Common myeloid progenitor, CD34-positive (primary cell): ENCODE results near the gene ST8SIA2.

Experiments
- CTCF ChIA-PET: fragments of 350-600 bp; sonication (Branson Sonifier 250); formaldehyde crosslinking; loops from one replicate; lab custom pipeline; 2021; ENCODE audit warnings: antibody characterized with exemption; lab: Charles Lee
- POLR2A ChIA-PET: fragments of 350-600 bp; sonication (Branson Sonifier 250); formaldehyde crosslinking; loops from one replicate; lab custom pipeline; 2021; ENCODE audit warnings: antibody characterized with exemption; lab: Charles Lee
- DNase-seq, 3 donors: peaks; one replicate each; pipeline versions ENCODE4 v3.0.0 to v3.0.0-alpha.2; 2013
- H3K27ac ChIP-seq, 2 experiments: 1 replicate in 1 of 2; 2 replicates in 1 of 2; pipeline ENCODE4 v1.7.0; 2013; ENCODE audit warnings: inconsistent platforms in 2 of 2, low read length in 2 of 2, mild to moderate bottlenecking in 2 of 2, low read depth in 1 of 2, moderate library complexity in 1 of 2; ENCODE audit not compliant: severe bottlenecking in 2 of 2, insufficient read depth in 1 of 2, poor library complexity in 1 of 2
- H3K27me3 ChIP-seq, 5 experiments: replicated peaks in 2 of 5; 1 replicate in 3 of 5; 2 replicates in 2 of 5; pipeline versions ENCODE4 v1.6.1 to v1.7.0; 2013; ENCODE audit warnings: low read length in 4 of 5, mild to moderate bottlenecking in 2 of 5, moderate library complexity in 2 of 5, inconsistent platforms in 1 of 5; ENCODE audit not compliant: insufficient read depth in 5 of 5, control insufficient read depth in 4 of 5
- H3K36me3 ChIP-seq, 4 experiments: 1 replicate in 2 of 4; 2 replicates in 2 of 4; pipeline versions ENCODE4 v1.6.1 to v1.7.0; 2013; ENCODE audit warnings: low read length in 3 of 4, control low read depth in 1 of 4, mild to moderate bottlenecking in 1 of 4; ENCODE audit not compliant: control insufficient read depth in 4 of 4, insufficient read depth in 4 of 4
- H3K4me1 ChIP-seq, 4 experiments: 1 replicate in 3 of 4; 2 replicates in 1 of 4; pipeline versions ENCODE4 v1.6.1 to v1.7.1; 2013; ENCODE audit warnings: low read length in 3 of 4, mild to moderate bottlenecking in 3 of 4, control low read depth in 1 of 4, inconsistent platforms in 1 of 4, moderate library complexity in 1 of 4; ENCODE audit not compliant: control insufficient read depth in 4 of 4, insufficient read depth in 4 of 4; ENCODE audit errors: control extremely low read depth in 1 of 4
- H3K4me3 ChIP-seq, 7 experiments: 1 replicate in 4 of 7; 2 replicates in 3 of 7; pipeline versions ENCODE4 v1.5.1 to v1.7.0; 2013; ENCODE audit warnings: mild to moderate bottlenecking in 7 of 7, low read length in 6 of 7, moderate library complexity in 6 of 7, inconsistent platforms in 2 of 7, low read depth in 2 of 7, control low read depth in 1 of 7; ENCODE audit not compliant: insufficient read depth in 4 of 7, control insufficient read depth in 1 of 7; ENCODE audit errors: extremely low read depth in 1 of 7
- H3K9me3 ChIP-seq, 5 experiments: 1 replicate in 4 of 5; 2 replicates in 1 of 5; pipeline versions ENCODE4 v1.6.1 to v1.7.1; 2013; ENCODE audit warnings: low read length in 4 of 5, mild to moderate bottlenecking in 2 of 5, inconsistent platforms in 1 of 5, low read depth in 1 of 5, moderate library complexity in 1 of 5; ENCODE audit not compliant: control insufficient read depth in 4 of 5, insufficient read depth in 2 of 5; ENCODE audit errors: control extremely low read depth in 1 of 5
- WGBS: methylation state at CpG from one replicate; pipeline ENCODE4 v1.1.5; 2013; ENCODE audit not compliant: insufficient coverage; 5-methylcytosine and 5-hydroxymethylcytosine counted together

ST8SIA2 gene

DNA sequence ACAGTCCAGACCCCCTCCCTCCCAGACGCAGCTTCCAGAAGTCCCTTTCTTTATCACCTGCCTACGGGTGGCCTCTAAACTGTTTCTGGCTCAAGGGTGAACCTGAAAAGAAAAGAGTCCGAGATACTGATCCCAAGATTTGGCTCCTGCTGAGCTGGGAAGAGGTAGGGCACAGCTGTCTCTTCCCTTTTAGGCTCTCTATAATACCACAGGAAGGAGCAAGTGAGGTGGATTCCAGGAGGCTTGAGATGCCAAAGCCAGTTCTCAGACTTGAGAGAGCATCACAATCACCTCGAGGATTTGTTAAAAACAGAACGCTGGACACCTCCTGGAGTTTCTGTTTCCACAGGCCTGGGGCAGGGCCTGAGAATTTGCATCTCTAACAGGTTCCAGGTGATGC, 12.3 kb downstream of the ST8SIA2 start:
- H3K4me3 ChIP-seq: no peak overlapping the region
- WGBS: 97% methylated on average over 4 of the region's 5 CpGs
- H3K27me3 ChIP-seq: peaks cover 0 to 17% (median 6%) of the 10 kb centered on the region in 5 experiments
- ChIA-PET POLR2A (no interaction called here), CTCF (interaction anchor here (1.3 kb wide), 1 partner anchor 15 kb away, joined by 5 read pairs; no protein-coding TSS in a partner anchor)
- no peak for DNase-seq
- H3K4me1 ChIP-seq: no peaks in the 10 kb centered on the region
- H3K36me3 ChIP-seq: no peaks in the 10 kb centered on the region
- no peak overlapping the region for H3K27ac ChIP-seq
- H3K9me3 ChIP-seq: no peaks in the 10 kb centered on the region

DNA sequence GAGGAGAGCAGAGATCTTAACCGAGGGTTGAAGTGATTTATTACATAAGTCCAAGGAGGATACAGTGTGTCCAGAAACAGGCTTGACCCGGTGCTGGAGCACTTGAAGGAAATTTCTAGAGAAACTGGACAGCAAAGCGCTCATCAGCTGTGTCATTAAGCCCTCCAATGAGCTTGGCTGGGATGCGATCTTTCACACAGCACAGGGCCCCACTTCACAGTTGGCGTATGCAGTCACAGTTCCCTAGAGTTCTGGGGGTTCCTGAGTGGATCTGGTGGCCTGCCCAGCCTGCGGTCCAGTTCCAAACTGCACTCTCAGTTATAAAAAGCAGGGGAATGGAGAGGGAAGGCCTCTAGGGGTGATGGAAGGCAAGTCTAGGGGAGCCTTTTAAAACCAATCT, 13.6 kb downstream of the ST8SIA2 start:
- ChIA-PET POLR2A (no interaction called here), CTCF (no interaction called here)
- no peaks in the 10 kb centered on the region for H3K9me3 ChIP-seq
- no peak overlapping the region for H3K4me3 ChIP-seq
- H3K27me3 ChIP-seq: peaks cover 0 to 8% (median under 1%) of the 10 kb centered on the region in 5 experiments
- no peak for DNase-seq
- H3K36me3 ChIP-seq: no peaks in the 10 kb centered on the region
- WGBS: 93% methylated on average over 5 of the region's 6 CpGs
- no peak overlapping the region for H3K27ac ChIP-seq
- no peaks in the 10 kb centered on the region for H3K4me1 ChIP-seq

DNA sequence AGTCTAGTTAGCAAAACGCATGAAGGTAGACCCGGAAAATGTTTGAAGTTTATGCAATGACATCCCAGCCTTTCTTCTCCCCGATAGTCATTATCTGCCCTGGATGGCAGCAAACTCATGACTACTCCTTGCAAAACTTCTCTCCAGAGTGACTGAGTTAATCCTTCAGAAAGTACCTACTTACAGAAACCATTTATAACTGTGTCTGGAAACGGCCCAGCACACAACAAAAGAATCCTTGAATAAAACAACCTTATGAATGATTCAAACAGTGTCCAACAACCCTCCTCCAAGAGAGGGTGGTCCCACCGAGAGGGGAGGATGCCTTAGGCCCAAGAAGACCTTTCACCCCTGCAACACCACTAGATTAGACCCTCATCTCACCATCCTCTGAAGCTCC, 14.2 kb downstream of the ST8SIA2 start:
- Histone ChIP-seq H3K4me1 (no peaks in the 10 kb centered on the region), H3K9me3 (no peaks in the 10 kb centered on the region), H3K27ac (no peak overlapping the region), H3K36me3 (no peaks in the 10 kb centered on the region), H3K27me3 (peaks cover 0 to 5% (median 0%) of the 10 kb centered on the region in 5 experiments), H3K4me3 (no peak overlapping the region)
- 96% methylated on average over 3 of the region's 5 CpGs for WGBS
- no peak for DNase-seq
- ChIA-PET CTCF (no interaction called here), POLR2A (no interaction called here)

DNA sequence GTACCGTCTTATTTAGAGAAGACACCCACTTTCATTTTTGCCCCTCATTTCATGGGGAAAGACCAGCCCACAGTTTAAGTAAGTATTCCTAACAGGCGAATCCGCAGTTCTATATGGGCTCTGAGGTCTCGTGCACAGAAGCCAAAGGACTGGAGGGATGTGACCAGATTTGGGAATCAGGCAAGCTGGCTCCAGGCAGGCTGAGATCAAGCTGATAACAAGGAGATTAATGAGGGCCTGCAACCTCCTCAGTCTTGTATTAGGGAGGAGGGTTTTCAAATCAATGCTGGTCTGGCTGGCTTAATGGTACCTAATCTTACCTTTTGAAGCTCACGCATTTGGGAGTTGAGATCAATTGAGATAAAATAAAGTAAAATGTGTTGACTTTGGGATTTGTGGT, 15.3 kb downstream of the ST8SIA2 start:
- peaks cover 0 to 5% (median 2%) of the 10 kb centered on the region in 5 experiments for H3K27me3 ChIP-seq
- no peaks in the 10 kb centered on the region for H3K4me1 ChIP-seq
- POLR2A ChIA-PET: no interaction called here
- no peak for DNase-seq
- no peaks in the 10 kb centered on the region for H3K9me3 ChIP-seq
- H3K4me3 ChIP-seq: no peak overlapping the region
- no peak overlapping the region for H3K27ac ChIP-seq
- CTCF ChIA-PET: no interaction called here
- 100% methylated on average over 5 of the region's 5 CpGs for WGBS
- no peaks in the 10 kb centered on the region for H3K36me3 ChIP-seq

DNA sequence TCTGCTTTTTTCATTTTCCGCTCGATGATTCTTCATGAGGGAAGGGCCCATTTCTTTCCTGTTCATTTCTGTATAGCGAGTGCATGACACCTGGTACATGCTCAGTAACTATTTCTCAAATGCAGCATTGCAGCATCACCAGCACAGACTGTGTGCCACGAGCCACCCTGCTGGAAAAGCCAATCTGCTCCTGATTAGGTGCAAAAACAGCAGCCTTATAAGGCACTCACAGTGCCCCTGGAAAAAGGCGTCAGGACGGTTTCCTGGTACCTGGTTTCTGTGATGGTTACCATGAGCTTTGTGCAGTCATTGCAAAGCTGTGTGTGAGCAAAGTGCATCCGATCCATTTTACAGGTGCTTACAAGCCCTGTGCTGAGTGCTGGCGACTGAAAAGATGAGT, 15.8 kb downstream of the ST8SIA2 start:
- CTCF ChIA-PET: no interaction called here

DNA sequence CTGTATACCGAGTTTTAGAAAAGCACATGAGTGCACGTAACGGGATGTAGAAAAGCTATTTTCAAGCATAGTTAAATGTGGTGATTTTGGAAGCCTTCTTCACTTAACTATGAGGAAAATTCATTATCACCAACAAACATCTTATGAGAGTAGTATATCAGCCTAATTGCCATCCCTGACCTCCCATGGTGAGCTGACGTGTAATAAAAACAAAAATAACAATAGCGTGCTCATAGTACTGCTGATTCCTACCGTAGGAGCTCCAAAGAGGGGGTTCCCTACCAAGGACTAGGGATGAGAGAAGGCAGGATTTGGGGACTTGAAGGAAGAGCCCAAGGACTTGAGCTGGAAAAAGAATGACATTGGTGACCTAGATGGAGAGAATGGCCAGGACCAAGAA, 16.9 kb downstream of the ST8SIA2 start:
- POLR2A ChIA-PET: interaction anchor here (0.6 kb wide), 1 partner anchor 11 kb away, joined by 3 read pairs; no protein-coding TSS in a partner anchor
- WGBS: 92% methylated on average over 3 of the region's 6 CpGs
- no peak overlapping the region for H3K4me3 ChIP-seq

More for the DNA sequence above, 15.8 kb downstream of the ST8SIA2 start:
- H3K27ac ChIP-seq: no peak overlapping the region
- no peak overlapping the region for H3K4me3 ChIP-seq
- H3K27me3 ChIP-seq: peaks cover 0 to 7% (median 3%) of the 10 kb centered on the region in 5 experiments
- no peaks in the 10 kb centered on the region for H3K9me3 ChIP-seq
- WGBS: 93% methylated on average over 8 of the region's 8 CpGs
- POLR2A ChIA-PET: no interaction called here
- no peaks in the 10 kb centered on the region for H3K4me1 ChIP-seq
- no peak for DNase-seq
- no peaks in the 10 kb centered on the region for H3K36me3 ChIP-seq

DNA sequence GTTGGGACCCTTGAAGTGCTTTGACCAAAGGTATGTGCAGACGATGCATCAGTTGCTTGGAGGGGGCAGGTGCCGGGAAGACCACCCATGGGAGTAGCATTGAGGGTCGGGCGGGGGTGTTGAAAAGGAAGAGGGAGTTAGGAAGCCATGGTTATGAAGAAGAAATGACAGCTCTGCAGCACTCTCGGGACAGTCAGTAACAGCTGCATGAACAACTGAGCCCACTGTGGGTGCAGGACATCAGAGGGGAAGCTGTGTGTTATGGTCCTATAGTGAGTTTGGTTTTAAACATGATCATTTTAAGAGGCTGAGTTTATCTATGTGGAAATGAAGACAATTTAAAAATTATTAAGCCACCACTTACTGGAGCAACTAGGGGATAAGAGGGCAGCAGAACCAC, 17.6 kb downstream of the ST8SIA2 start:
- 96% methylated on average over 3 of the region's 5 CpGs for WGBS
- POLR2A ChIA-PET: no interaction called here
- Histone ChIP-seq H3K9me3 (no peaks in the 10 kb centered on the region), H3K4me3 (no peak overlapping the region), H3K4me1 (no peaks in the 10 kb centered on the region), H3K27me3 (peaks cover 0 to 7% (median 3%) of the 10 kb centered on the region in 5 experiments), H3K36me3 (no peaks in the 10 kb centered on the region), H3K27ac (no peak overlapping the region)
- no peak for DNase-seq
- CTCF ChIA-PET: interaction anchor here (0.7 to 1.4 kb wide), 2 partner anchors 9 to 20 kb away, joined by 3 read pairs; no protein-coding TSS in a partner anchor

More for the DNA sequence above, 16.9 kb downstream of the ST8SIA2 start:
- Histone ChIP-seq H3K9me3 (no peaks in the 10 kb centered on the region), H3K36me3 (no peaks in the 10 kb centered on the region), H3K27ac (no peak overlapping the region), H3K27me3 (peaks cover 0 to 9% (median 3%) of the 10 kb centered on the region in 5 experiments), H3K4me1 (no peaks in the 10 kb centered on the region)
- no peak for DNase-seq
- CTCF ChIA-PET: interaction anchor here (1.4 kb wide), 1 partner anchor 19 kb away, joined by 3 read pairs; no protein-coding TSS in a partner anchor
